ENCODE results near the gene GTF3C5.

DNA sequence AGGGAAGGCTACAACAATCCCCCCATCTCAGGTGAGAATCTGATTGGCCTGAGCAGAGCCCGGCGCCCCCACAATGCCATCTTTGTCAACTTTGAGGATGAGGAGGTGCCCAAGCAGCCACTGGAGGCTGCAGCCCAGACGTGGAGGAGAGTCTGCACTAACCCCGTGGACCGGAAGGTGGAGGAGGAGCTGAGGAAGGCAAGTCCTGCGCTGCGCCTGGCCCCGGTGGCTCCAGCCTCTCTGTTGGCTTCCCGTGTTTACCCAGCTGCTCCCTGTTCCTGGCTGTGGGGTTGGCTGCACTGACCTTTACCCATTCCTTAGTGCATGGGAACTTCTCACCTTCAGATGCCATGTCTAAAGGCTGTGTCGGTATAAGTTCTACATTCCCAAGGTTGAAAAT lies 20.0 kb downstream of the GTF3C5 start:
- TF ChIP-seq POLR2AphosphoS5 (IDR thresholded peaks at IDR 0.05; ENCODE audit: low read depth, low read length) (no peak), REST (IDR thresholded peaks at IDR 0.05; ENCODE audit: insufficient read depth in 1 of 2, low read depth in 2 of 2, low read length in 2 of 2) (no peak), SIN3A (IDR thresholded peaks at IDR 0.05; ENCODE audit: borderline replicate concordance, insufficient read depth, low read length) (no peak), TAF1 (IDR thresholded peaks at IDR 0.05; ENCODE audit: borderline replicate concordance, insufficient read depth, low read length) (no peak)

Measured in PFSK-1 (cell line).